Activated naive CD4-positive, alpha-beta T cell treated with Interleukin-2 at 50 U/mL for 16 hours (primary cell): ENCODE results near the gene RAB40B.

Experiments
- DNase-seq: peaks from one replicate; pipeline ENCODE4 v3.0.0-alpha.2; 2020

RAB40B gene

GRCh38 chr17:82690786-82691489 lies 7.6 kb downstream of the RAB40B start:
- DNase-seq: no peak

GRCh38 chr17:82689077-82689476 lies 9.4 kb downstream of the RAB40B start:
- DNase-seq: no peak

DNA sequence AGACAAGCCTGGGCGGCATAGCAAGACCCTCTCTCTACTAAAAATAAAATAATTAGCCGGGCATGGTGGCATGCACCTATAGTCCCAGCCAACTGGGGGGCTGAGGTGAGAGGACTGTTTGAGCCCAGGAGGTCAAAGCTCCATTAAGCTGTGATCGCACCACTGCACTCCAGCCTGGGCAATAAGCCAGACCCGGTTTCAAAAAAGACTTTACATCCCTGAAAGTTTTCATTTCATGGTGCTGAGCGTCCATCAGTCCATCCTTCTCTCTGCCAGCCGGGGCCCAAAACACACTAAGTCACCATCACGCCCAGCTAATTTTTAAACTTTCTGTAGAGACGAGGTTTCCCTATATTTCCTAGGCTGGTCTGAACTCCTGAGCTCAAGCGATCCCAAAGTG lies 10.6 kb downstream of the RAB40B start:
- no peak for DNase-seq

DNA sequence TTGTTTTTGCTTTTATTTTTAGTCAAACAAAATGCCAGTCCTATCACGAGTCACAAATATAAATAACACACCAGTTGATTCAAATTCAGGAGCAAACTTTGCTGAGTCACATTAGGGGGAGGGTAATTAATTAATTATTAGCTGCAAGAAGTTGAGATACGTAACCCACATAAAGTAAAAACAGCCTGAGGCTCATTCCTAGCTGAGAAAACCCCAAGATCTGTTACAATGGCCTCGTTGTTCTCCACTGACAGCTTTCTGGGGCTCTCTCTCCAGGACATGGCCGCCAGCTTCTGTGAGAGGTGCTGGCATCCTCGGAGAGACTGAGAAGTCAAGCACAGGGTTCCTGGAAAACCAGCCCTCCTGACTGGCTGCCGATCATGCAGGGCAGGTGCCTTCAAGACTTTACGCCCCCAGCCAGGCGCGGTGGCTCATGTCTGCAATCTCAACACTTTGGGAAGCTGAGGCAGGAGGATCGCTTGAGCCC lies 11.1 kb downstream of the RAB40B start:
- no peak for DNase-seq

DNA sequence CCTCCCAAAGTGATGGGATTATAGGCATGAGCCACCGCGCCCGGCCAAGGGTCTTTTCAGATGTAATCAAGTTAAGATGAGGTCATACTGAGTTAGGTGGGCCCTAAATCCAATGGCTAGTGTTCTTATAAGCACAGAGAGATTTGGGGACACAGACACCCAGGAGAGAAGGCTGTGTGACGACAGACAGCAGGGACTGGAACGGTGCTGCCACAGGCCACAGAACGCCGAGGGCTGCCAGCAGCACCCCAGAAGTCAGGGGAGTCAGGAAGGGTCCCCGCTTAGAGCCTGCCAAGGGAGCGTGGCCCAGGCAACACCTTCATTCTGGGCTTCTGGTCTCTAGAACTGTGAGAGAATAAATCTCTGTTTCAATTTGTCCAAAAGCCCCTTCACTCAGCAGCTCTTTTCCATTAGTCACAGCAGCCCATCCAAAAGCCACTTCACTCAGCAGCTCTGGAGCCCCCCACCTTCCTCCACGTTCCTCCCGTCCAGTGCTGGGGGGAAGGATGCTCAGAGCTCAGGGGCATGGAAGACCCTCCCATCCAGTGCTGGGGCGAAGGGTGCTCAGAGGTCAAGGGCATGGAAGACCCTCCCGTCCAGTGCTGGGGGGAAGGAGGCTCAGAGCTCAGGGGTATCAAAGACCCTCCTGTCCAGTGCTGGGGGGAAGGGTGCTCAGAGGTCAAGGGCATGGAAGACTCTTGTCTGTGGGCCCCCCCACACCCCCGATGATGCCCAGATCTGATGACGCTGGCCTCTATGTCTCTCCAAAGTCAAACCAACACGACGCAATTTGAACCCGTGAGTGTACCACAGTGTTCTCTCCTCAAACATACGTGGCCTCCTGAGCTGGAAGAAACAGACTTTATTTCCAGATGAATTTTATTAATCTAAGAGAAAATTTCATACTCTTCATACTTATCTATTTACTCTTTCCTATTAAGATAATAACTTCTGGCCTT lies 11.9 kb downstream of the RAB40B start:
- DNase-seq: no peak

- no peak for DNase-seq
Measured at GRCh38 chr17:82685291-82685690, 13.2 kb downstream of the RAB40B start.

- no peak for DNase-seq
Measured at GRCh38 chr17:82684228-82684841, 14.2 kb downstream of the RAB40B start.

GRCh38 chr17:82683534-82683933 lies 15.0 kb downstream of the RAB40B start:
- no peak for DNase-seq

- no peak for DNase-seq
Measured at GRCh38 chr17:82681547-82681946, 17.0 kb downstream of the RAB40B start.

DNA sequence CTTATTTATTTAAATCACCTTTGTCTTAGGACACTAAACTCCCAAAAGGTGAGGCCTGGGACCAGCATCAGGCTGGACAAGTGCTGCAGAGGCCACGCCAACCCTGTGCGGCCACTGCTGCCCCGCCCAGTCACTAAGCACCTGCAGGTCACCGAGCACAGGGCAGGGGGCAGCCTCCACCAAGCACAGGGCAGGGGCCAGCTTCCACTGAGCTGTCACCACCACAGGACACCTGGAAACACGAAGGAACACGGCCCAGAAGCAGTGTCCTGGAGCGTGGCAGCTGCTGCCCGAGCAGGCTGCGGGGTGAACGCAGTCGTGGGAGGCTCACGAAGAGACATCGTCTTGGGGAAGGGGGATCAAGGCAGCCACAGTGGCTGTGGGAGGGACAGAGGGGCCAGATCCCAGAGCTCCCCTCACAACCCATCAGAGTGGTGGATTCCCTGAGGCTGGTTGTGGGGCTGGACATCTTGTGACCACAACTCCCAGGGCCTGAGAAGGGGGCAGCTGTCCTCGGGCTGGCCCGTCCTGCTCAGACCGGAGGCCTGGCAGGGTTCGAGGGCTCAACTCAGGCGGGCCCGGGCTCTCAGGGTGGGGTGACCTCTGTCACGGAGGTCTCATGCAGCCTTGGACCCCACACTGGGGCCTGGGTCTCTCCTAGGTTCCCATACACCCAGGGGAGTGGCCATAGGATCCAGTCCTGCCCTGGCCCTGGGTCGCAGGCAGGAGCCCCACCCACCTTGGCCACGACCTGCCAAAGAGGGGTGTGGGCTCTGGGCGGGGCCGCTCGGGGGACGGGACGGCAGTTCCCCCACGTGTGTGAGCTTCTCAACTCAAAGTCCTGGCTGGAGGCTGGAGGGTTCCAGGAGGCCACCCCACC lies 18.7 kb downstream of the RAB40B start:
- no peak for DNase-seq

DNA sequence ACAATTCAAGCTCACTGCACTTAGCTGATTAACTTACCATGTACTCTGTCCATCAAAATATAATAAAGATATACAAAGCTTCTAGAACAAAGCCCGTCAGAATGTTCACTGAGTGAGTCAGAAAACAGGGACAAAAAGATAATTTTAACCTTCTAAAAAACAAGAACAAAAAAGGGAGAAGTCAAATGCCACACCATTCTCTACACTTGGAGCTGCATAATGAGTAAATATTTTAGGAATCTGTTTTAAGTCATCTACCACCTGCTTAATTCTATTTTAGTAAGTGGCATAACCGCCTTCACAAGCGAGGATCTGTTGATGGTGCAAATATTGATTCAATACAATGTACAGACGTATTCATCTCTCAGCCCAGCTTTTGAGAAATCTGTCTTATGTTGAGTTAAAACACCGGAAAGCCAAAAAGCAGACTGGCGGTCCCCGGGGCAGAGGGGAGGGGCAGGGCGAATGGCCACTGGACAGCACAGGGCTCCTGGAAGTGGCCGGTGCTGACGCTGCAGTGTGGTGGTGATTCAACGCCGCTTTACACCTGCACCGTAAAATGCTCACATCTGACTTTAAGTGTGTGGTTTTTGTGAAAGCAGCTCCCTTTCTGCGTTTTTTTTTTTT lies 20.1 kb downstream of the RAB40B start:
- DNase-seq: no peak

GRCh38 chr17:82677353-82677925 lies 21.1 kb downstream of the RAB40B start:
- no peak for DNase-seq

DNA sequence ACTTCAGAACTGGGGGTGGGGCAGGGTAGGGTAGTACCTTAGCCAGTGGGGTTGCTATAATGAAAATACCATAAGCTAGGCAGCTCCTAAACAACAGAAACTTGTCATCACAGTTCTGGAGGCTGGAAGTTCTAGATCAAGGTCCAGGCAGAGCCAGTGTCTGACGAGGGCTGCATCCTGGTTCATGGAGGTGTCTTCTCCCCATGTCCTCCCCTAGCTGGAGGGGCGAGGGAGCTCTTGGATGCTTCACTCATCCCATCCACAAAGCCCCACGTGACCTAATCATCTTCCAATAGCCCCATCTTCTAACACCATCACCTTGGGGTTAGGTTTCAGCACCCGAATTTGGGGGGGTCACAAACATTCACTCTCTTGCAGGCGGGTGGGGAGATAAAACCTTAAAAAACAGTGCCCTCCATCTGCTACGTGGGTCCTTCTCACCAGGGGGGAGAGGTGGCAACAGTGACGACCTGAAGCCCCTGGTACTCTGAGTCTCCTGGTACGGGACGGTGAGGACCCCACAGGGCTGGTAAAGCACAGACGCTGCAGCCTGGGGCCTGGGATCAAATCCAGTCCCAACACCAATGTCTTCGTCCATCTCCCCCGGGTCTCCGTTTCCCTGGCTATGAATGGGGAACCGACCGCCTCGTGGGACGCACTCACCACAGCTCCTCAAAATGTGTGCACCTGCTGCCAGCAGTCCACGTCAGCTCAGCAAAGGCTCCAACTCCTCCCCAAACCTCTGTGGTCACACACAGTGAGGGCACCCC lies 22.8 kb downstream of the RAB40B start:
- DNase-seq: no peak

- DNase-seq: no peak
Measured at GRCh38 chr17:82674656-82675475, 23.6 kb downstream of the RAB40B start.

DNA sequence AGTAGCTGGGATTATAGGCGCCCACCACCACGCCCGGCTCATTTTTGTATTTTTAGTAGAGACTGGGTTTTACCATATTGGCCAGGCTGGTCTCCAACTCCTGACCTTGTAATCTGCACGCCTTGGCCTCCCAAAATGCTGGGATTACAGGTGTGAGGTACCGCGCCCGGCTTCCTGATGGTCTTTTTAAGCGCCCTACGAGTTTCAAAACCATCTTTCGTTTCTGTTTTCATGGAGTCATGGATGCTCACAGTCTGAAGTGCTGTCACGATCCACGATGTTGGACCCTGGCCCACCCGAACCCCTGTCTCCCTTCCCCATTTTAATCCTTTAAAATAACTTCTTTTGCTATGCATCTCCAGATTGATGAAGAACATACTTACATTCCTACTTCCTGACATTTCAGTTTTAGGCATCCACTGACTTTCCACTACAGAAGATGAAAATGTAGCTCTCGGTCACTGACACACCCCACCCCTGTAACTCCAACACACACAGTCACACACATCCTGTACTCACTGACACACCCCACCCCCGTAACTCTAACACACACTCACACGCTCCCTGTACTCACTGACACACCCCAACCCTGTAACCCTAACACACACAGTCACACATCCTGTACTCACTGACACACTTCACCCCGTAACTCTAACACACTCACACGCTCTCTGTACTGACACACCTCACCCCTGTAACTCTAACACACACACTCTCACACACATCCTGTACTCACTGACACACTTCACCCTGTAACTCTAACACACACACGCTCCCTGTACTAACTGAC lies 27.6 kb downstream of the RAB40B start:
- DNase-seq: no peak

- peak; percentile 21 for DNase-seq
Measured at GRCh38 chr17:82668631-82669099, 29.8 kb downstream of the RAB40B start.

- no peak for DNase-seq
Measured at GRCh38 chr17:82668024-82668630, 30.4 kb downstream of the RAB40B start.

DNA sequence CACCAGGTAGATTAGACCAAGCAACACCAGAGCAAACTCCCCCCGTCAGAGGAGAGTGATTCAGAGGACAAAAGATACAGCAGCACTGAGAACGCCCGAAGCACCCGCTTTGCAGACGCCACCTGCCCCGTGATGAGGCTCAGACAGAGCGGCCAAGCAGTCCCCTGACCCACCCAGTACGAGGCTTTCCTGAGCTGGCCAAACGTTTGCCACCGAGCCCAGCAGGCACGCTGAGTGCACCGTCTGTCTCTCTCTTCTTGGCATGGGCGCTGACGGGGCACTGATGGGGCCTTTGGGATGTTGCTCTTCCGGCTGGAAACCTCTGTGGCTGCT lies 30.9 kb downstream of the RAB40B start:
- DNase-seq: no peak
